ENCODE measurements around the gene FAM222A. TPM values are rescaled to one million over a fixed set of nuclear protein-coding genes. Genes with fewer than 3 reads are reported as not detected.

The FAM222A gene
- total RNA-seq, 5 donors from 2014 or later (not counting 1 experiment from before 2014, with no cell fraction given), result 0.95 to 4.2 (median 1.6) TPM

DNA sequence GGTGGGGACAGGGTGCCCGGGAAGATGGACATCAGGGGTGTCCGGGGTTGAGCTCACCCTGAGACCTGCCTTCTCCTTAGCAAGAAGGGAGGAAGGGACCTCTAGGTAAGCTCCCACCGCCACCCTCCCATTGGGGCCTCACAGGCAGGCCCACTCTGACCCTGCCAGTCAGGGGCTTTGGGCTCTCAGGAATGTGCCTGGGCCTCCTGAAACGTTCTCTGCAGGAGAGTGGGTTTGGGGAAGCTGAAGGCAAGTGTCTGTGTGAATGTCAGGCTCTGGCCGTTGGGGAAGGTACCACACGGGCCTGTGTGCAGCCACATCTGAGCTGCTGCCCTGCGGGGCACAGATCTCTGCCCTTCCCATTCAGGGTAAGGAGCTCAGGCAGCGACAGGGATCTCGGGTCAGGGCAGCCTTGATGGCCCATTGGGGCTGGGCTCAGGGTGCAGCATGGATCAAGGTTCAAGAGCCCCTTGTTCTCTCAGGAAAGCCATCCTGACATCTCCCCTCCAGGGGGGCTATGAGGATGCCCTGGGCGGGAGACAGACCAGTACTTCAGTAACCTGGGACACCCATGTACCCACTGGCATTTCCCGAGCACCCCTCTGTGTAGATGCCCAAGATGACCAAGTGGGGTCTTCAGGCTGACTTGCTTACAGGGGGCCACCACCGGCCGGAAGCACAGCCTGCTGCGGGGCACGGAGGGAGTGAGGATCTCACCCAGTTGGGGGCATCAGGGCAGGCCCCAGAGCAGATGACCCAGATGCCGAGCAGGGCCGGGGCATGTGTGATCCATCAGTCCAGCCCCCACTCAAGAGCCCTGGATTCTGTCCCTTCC, 29.7 kb downstream of the FAM222A start:
- DNase-seq, result no peak
- ATAC-seq (replicated peaks in 1 of 4), result no peak
- Histone ChIP-seq H3K27me3 (replicated peaks in 1 of 2; ENCODE audit: control insufficient read depth in 2 of 2, extremely low read depth in 1 of 2, insufficient read depth in 2 of 2, low read length in 1 of 2) (peaks cover 0 to 18% of the 10 kb centered on the region in 2 experiments), H3K9me3 (no peaks in the 10 kb centered on the region), H3K36me3 (ENCODE audit: control insufficient read depth in 2 of 2, extremely low read depth in 1 of 2, insufficient read depth in 1 of 2, low read length in 1 of 2) (no peaks in the 10 kb centered on the region), H3K4me3 (ENCODE audit: control insufficient read depth in 1 of 2, extremely low read depth in 1 of 2, low read length in 1 of 2) (no peak overlapping the region), H3K27ac (ENCODE audit: low read length) (no peak overlapping the region), H3K4me1 (ENCODE audit: control insufficient read depth in 1 of 2, extremely low read depth in 1 of 2, insufficient read depth in 2 of 2, low read length in 2 of 2) (no peaks in the 10 kb centered on the region)
- Mint-ChIP-seq H3K4me3 (no peak overlapping the region), H3K4me1 (no peaks in the 10 kb centered on the region), H3K36me3 (no peaks in the 10 kb centered on the region), H3K27ac (no peak overlapping the region), H3K9me3 (no peaks in the 10 kb centered on the region), H3K27me3 (peaks cover 0 to 3% of the 10 kb centered on the region in 2 donors)
- whole genome bisulfite sequencing (ENCODE audit: insufficient coverage), result 85% methylated on average over 13 of the region's 17 CpGs
- POLR2A ChIA-PET, result no interaction called here
- CTCF ChIA-PET, result no interaction called here

DNA sequence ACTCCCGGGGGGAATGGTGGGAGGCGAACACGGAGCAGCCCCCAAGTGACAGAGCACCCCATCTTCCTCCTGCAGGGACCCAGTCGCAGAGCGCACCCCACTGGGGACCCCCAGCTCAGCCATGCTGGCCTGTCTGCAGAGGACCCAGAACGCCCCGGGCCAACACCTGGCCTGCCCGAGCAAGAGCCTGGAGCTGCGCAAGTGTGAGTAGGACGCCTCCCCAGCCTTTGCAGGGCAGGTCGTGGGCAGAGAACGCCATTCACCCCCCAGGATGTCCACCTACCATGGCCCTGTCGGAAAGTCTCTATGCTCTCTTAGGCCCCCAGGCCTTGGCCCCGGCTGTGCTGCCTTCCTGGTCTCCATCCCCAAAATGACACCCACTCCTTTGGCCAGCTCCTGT, 30.4 kb downstream of the FAM222A start:
- Mint-ChIP-seq H3K27ac (no peak overlapping the region), H3K4me3 (no peak overlapping the region), H3K4me1 (no peaks in the 10 kb centered on the region), H3K9me3 (no peaks in the 10 kb centered on the region), H3K36me3 (no peaks in the 10 kb centered on the region), H3K27me3 (peaks cover 0 to 3% of the 10 kb centered on the region in 2 donors)
- H3K27ac ChIP-seq (ENCODE audit: low read length), result no peak overlapping the region
- peaks cover 0 to 17% of the 10 kb centered on the region in 2 experiments for H3K27me3 ChIP-seq (replicated peaks in 1 of 2; ENCODE audit: control insufficient read depth in 2 of 2, extremely low read depth in 1 of 2, insufficient read depth in 2 of 2, low read length in 1 of 2)
- no peaks in the 10 kb centered on the region for H3K36me3 ChIP-seq (ENCODE audit: control insufficient read depth in 2 of 2, extremely low read depth in 1 of 2, insufficient read depth in 1 of 2, low read length in 1 of 2)
- H3K4me3 ChIP-seq (ENCODE audit: control insufficient read depth in 1 of 2, extremely low read depth in 1 of 2, low read length in 1 of 2), result no peak overlapping the region
- DNase-seq (no peak), ATAC-seq (replicated peaks in 1 of 4) (no peak)
- POLR2A ChIA-PET, result no interaction called here
- 91% methylated on average over 14 of the region's 14 CpGs for WGBS (ENCODE audit: insufficient coverage)
- CTCF ChIA-PET, result no interaction called here
- no peaks in the 10 kb centered on the region for H3K4me1 ChIP-seq (ENCODE audit: control insufficient read depth in 1 of 2, extremely low read depth in 1 of 2, insufficient read depth in 2 of 2, low read length in 2 of 2)
- no peaks in the 10 kb centered on the region for H3K9me3 ChIP-seq

DNA sequence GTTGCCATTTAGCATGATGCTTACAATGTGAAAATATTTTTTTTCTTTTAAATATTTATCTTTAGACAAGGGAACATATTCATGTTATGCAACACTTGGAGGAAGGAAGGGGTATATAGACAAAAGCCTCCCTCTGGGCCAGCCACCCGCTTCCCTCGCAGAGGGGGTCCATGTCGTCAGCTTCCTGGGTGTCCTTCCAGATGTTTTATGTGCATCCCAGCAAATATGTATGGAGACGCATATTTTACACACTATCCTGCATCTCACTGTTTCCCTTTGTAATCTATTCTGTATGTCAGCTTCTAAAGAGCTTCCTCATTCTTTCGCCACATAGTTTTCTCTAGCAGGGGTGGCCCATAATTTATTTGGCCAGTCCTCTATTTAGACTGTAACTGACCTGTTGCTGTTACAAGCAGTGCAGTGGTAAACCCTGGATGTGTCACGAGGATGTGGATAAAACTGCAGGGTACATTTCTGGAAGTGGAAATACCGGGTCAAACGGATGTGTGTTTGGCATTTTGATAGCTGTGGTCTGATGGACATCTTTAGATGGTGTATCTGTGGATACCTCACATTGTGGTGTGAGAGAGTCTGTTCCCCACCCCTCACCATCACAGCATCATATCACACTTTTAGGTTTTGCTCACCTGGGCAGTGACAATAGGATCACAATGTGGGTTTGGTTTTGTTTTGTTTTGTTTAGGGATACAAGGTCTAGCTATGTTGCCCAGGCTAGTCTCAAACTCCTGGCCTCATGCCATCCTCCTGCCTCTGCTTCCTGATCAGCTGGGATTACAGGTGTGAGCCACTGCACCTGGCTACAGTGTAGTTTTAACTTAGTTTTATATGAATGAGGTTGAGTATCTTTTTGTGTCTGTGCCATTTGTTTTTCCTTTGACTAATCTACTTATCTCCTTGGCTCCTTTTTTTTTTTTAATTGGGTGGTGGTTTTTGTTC, 31.6 kb downstream of the FAM222A start:
- Mint-ChIP-seq H3K4me3 (no peak overlapping the region), H3K4me1 (no peaks in the 10 kb centered on the region), H3K27me3 (peaks cover 0 to 3% of the 10 kb centered on the region in 2 donors), H3K27ac (no peak overlapping the region), H3K9me3 (no peaks in the 10 kb centered on the region), H3K36me3 (no peaks in the 10 kb centered on the region)
- no peaks in the 10 kb centered on the region for H3K4me1 ChIP-seq (ENCODE audit: control insufficient read depth in 1 of 2, extremely low read depth in 1 of 2, insufficient read depth in 2 of 2, low read length in 2 of 2)
- H3K27me3 ChIP-seq (replicated peaks in 1 of 2; ENCODE audit: control insufficient read depth in 2 of 2, extremely low read depth in 1 of 2, insufficient read depth in 2 of 2, low read length in 1 of 2), result peaks cover 0 to 10% of the 10 kb centered on the region in 2 experiments
- H3K4me3 ChIP-seq (ENCODE audit: control insufficient read depth in 1 of 2, extremely low read depth in 1 of 2, low read length in 1 of 2), result no peak overlapping the region
- DNase-seq (no peak), ATAC-seq (replicated peaks in 1 of 4) (no peak)
- ChIA-PET POLR2A (no interaction called here), CTCF (no interaction called here)
- no peaks in the 10 kb centered on the region for H3K36me3 ChIP-seq (ENCODE audit: control insufficient read depth in 2 of 2, extremely low read depth in 1 of 2, insufficient read depth in 1 of 2, low read length in 1 of 2)
- no peak overlapping the region for H3K27ac ChIP-seq (ENCODE audit: low read length)
- 50% methylated on average over 5 of the region's 8 CpGs for WGBS (ENCODE audit: insufficient coverage)
- H3K9me3 ChIP-seq, result no peaks in the 10 kb centered on the region

DNA sequence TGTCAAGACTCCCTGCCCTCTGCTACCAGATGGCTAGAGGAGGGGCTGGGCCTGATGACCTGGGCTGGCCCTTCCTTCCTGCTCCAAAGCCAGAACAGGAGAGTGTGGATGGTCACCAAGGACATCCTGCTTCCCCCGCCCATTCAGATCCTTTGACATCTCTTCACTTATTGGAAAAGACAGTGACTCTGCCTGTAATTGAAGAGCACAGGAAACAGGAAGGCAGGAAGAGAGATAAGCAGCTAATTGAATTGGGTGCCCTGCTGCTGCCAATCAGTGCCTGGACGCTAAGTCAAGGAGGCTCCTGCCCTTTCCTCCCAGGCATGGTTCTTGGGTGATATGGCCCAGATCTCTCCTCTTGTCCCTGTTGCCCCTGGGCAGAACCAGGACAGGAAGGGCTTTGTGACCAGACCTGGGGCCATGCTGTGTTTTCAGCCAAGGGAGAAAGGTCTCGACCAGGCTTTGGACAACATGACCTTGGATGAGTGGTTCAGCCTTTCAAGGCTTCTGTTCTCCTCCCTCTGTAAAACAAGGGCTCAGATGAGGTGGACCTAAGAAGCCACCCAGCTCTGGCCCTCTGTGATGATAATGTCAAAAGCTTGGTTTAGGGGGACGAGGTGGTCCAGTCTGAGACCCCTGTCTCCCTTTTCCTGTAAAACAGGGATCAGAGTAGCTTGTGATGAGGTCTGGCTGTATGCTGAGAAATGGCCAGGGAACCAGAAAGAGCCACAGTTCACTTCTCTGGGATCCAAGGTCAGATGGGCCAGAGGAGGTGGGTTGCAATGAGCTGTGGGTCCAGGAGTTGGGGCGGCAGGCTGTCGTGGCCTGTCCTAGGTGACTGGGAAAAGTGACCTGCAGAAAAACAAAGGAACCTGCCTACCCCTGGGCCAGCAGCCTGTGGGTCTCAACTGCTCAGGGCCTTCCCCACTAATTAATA, 38.8 kb downstream of the FAM222A start:
- Mint-ChIP-seq H3K9me3 (peaks cover 11 to 20% (median 17%) of the 10 kb centered on the region in 3 donors), H3K4me3 (no peak overlapping the region), H3K36me3 (peaks cover 20% of the 10 kb centered on the region), H3K4me1 (no peaks in the 10 kb centered on the region), H3K27ac (no peak overlapping the region), H3K27me3 (peaks cover 2 to 6% of the 10 kb centered on the region in 2 donors)
- 63% methylated on average over 3 of the region's 6 CpGs for WGBS (ENCODE audit: insufficient coverage)
- Histone ChIP-seq H3K27me3 (replicated peaks in 1 of 2; ENCODE audit: control insufficient read depth in 2 of 2, extremely low read depth in 1 of 2, insufficient read depth in 2 of 2, low read length in 1 of 2) (peaks cover 0 to 10% of the 10 kb centered on the region in 2 experiments), H3K27ac (ENCODE audit: low read length) (no peak overlapping the region), H3K36me3 (ENCODE audit: control insufficient read depth in 2 of 2, extremely low read depth in 1 of 2, insufficient read depth in 1 of 2, low read length in 1 of 2) (no peaks in the 10 kb centered on the region), H3K4me3 (ENCODE audit: control insufficient read depth in 1 of 2, extremely low read depth in 1 of 2, low read length in 1 of 2) (no peak overlapping the region), H3K9me3 (no peaks in the 10 kb centered on the region), H3K4me1 (ENCODE audit: control insufficient read depth in 1 of 2, extremely low read depth in 1 of 2, insufficient read depth in 2 of 2, low read length in 2 of 2) (no peaks in the 10 kb centered on the region)
- DNase-seq, result no peak
- ChIA-PET CTCF (no interaction called here), POLR2A (no interaction called here)
- ATAC-seq (replicated peaks in 1 of 4), result no peak

DNA sequence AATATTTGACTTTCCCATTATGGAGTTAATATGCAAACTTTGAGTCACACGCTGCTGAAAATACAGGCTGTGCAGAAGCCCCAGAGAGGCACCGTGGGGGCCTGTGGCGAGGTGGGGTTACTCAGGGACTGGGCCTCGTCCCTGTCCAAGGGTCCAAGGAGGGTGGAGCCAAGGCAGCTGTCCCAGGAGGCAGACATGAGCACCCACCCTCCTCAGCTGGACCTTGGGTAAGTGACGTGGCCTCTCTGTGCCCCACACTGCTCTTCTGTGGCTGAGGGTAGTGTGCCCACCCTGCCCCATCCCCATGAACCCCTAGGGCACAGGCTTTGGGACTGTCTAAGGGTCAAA, 39.4 kb downstream of the FAM222A start:
- Histone ChIP-seq H3K4me1 (ENCODE audit: control insufficient read depth in 1 of 2, extremely low read depth in 1 of 2, insufficient read depth in 2 of 2, low read length in 2 of 2) (no peaks in the 10 kb centered on the region), H3K36me3 (ENCODE audit: control insufficient read depth in 2 of 2, extremely low read depth in 1 of 2, insufficient read depth in 1 of 2, low read length in 1 of 2) (no peaks in the 10 kb centered on the region), H3K9me3 (no peaks in the 10 kb centered on the region), H3K4me3 (ENCODE audit: control insufficient read depth in 1 of 2, extremely low read depth in 1 of 2, low read length in 1 of 2) (no peak overlapping the region), H3K27me3 (replicated peaks in 1 of 2; ENCODE audit: control insufficient read depth in 2 of 2, extremely low read depth in 1 of 2, insufficient read depth in 2 of 2, low read length in 1 of 2) (peaks cover 0 to 15% of the 10 kb centered on the region in 2 experiments), H3K27ac (ENCODE audit: low read length) (no peak overlapping the region)
- Mint-ChIP-seq H3K4me3 (no peak overlapping the region), H3K36me3 (peaks cover 21% of the 10 kb centered on the region), H3K27ac (no peak overlapping the region), H3K9me3 (peaks cover 15 to 20% (median 18%) of the 10 kb centered on the region in 3 donors), H3K4me1 (no peaks in the 10 kb centered on the region), H3K27me3 (peaks cover 7 to 8% of the 10 kb centered on the region in 2 donors)
- ChIA-PET CTCF (no interaction called here), POLR2A (no interaction called here)
- no peak for DNase-seq
- WGBS (ENCODE audit: insufficient coverage), result 61% methylated on average over 4 of the region's 5 CpGs
- no peak for ATAC-seq (replicated peaks in 1 of 4)

DNA sequence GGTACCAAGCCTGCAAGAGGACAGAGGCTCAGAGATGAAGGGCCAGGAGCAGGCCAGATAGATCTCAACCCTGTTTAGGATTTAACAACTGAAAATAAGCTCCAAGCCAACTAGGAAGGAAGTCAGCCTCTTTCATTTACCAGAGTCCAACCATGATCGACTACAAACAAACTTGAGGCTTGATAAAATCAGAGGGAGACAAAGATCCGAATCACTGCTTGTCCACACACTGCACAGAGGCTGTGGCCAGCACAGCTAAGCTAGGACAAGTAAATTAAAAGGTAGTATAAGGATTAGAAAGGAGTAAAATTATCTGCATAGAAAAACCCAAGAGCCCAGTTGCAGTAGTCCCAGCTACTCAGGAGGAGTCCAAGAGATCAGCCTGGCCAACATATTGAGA, 40.3 kb downstream of the FAM222A start:
- H3K4me3 Mint-ChIP-seq, result no peak overlapping the region
- no peaks in the 10 kb centered on the region for H3K4me1 Mint-ChIP-seq
- CTCF ChIA-PET, result interaction anchor here in 1 of 2 donors (0.6 kb wide), 2 partner anchors 20 to 499 kb away, joined by 3 to 5 read pairs; no protein-coding TSS in a partner anchor
- Histone ChIP-seq H3K9me3 (no peaks in the 10 kb centered on the region), H3K27me3 (replicated peaks in 1 of 2; ENCODE audit: control insufficient read depth in 2 of 2, extremely low read depth in 1 of 2, insufficient read depth in 2 of 2, low read length in 1 of 2) (peaks cover 0 to 18% of the 10 kb centered on the region in 2 experiments), H3K27ac (ENCODE audit: low read length) (no peak overlapping the region), H3K4me1 (ENCODE audit: control insufficient read depth in 1 of 2, extremely low read depth in 1 of 2, insufficient read depth in 2 of 2, low read length in 2 of 2) (no peaks in the 10 kb centered on the region), H3K4me3 (ENCODE audit: control insufficient read depth in 1 of 2, extremely low read depth in 1 of 2, low read length in 1 of 2) (no peak overlapping the region), H3K36me3 (ENCODE audit: control insufficient read depth in 2 of 2, extremely low read depth in 1 of 2, insufficient read depth in 1 of 2, low read length in 1 of 2) (no peaks in the 10 kb centered on the region)
- peaks cover 7 to 8% of the 10 kb centered on the region in 2 donors for H3K27me3 Mint-ChIP-seq
- WGBS (ENCODE audit: insufficient coverage), result no CpG with 5 or more reads among the region's 2 CpGs
- no peak overlapping the region for H3K27ac Mint-ChIP-seq
- DNase-seq, result no peak
- ATAC-seq (replicated peaks in 1 of 4), result no peak
- peaks cover 15 to 20% (median 18%) of the 10 kb centered on the region in 3 donors for H3K9me3 Mint-ChIP-seq
- peaks cover 21% of the 10 kb centered on the region for H3K36me3 Mint-ChIP-seq
- POLR2A ChIA-PET, result interaction anchor here in 1 of 2 donors (0.6 to 0.7 kb wide), 3 partner anchors 10 to 61 kb away, joined by 3 to 6 read pairs (median 4); no protein-coding TSS in a partner anchor
